ENCODE results near the gene SPOP. TPM values are rescaled to one million over a fixed set of nuclear protein-coding genes. Genes with fewer than 3 reads are reported as not detected.

The SPOP gene
- total and polyA plus RNA-seq, 2 experiments from 2014 or later: 13.9 to 18.6 TPM

DNA sequence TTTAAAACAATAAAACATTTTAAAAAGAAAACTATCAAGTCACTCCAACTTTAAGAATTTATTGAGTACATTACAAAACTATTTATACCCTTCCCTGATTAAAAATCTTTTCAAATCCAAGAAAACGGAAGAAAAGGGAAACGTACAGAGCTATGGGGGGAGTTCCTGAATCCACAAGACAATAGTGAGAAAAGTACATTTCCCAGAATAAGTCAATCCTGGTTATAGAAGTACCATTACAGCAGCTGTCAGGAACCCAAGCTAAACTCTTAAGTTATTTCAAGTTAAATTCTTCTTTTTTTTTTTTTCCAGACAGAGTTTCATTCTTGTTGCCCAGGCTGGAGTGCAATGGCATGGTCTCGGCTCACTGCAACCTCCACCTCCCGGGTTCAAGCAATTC, 45.7 kb downstream of the SPOP start:
- H3K36me3 ChIP-seq (ENCODE audit: insufficient read depth): no peaks in the 10 kb centered on the region
- H3K4me1 ChIP-seq (ENCODE audit: insufficient read depth): peaks cover 10% of the 10 kb centered on the region; the same call in 1 of the 2 replicates
- peaks cover 2% of the 10 kb centered on the region for H3K27me3 Mint-ChIP-seq (ENCODE audit: insufficient read depth, low read depth, poor library complexity)
- H3K27me3 ChIP-seq (ENCODE audit: insufficient read depth): no peaks in the 10 kb centered on the region
- H3K4me3 ChIP-seq: no peak overlapping the region
- H3K4me3 Mint-ChIP-seq: no peak overlapping the region
- H3K36me3 Mint-ChIP-seq (ENCODE audit: low read depth): no peaks in the 10 kb centered on the region
- no peak overlapping the region for H3K27ac ChIP-seq (ENCODE audit: low read depth)
- no peaks in the 10 kb centered on the region for H3F3A ChIP-seq (replicated peaks; ENCODE audit: low read depth)
- H3K27ac Mint-ChIP-seq: no peak overlapping the region
- no peak for DNase-seq (ENCODE audit: low spot score)
- no peak for ATAC-seq
- H4K20me1 ChIP-seq (replicated peaks; ENCODE audit: insufficient read depth): no peaks in the 10 kb centered on the region
- H3K9me2 ChIP-seq (ENCODE audit: insufficient read depth): no peaks in the 10 kb centered on the region
- H3K79me2 ChIP-seq (replicated peaks; ENCODE audit: insufficient read depth): peaks cover 16% of the 10 kb centered on the region
- no peak overlapping the region for H2AFZ ChIP-seq
- no peak overlapping the region for H3K4me2 ChIP-seq
- TF ChIP-seq CREB1 (CRISPR knock-in tag; IDR thresholded peaks at IDR 0.05; ENCODE audit: low read depth) (no peak), ZNF114 (CRISPR knock-in tag; IDR thresholded peaks at IDR 0.05) (no peak), JUNB (IDR thresholded peaks at IDR 0.05; ENCODE audit: unreplicated experiment) (no peak), ZNF331 (CRISPR knock-in tag; IDR thresholded peaks at IDR 0.05; ENCODE audit: low read depth) (no peak)
- TF ChIP-seq, protein P1, sequence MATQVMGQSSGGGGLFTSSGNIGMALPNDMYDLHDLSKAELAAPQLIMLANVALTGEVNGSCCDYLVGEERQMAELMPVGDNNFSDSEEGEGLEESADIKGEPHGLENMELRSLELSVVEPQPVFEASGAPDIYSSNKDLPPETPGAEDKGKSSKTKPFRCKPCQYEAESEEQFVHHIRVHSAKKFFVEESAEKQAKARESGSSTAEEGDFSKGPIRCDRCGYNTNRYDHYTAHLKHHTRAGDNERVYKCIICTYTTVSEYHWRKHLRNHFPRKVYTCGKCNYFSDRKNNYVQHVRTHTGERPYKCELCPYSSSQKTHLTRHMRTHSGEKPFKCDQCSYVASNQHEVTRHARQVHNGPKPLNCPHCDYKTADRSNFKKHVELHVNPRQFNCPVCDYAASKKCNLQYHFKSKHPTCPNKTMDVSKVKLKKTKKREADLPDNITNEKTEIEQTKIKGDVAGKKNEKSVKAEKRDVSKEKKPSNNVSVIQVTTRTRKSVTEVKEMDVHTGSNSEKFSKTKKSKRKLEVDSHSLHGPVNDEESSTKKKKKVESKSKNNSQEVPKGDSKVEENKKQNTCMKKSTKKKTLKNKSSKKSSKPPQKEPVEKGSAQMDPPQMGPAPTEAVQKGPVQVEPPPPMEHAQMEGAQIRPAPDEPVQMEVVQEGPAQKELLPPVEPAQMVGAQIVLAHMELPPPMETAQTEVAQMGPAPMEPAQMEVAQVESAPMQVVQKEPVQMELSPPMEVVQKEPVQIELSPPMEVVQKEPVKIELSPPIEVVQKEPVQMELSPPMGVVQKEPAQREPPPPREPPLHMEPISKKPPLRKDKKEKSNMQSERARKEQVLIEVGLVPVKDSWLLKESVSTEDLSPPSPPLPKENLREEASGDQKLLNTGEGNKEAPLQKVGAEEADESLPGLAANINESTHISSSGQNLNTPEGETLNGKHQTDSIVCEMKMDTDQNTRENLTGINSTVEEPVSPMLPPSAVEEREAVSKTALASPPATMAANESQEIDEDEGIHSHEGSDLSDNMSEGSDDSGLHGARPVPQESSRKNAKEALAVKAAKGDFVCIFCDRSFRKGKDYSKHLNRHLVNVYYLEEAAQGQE (IDR thresholded peaks at IDR 0.05; ENCODE audit: unreplicated experiment): no peak
- peaks cover 27% of the 10 kb centered on the region for H3K4me1 Mint-ChIP-seq
- no peaks in the 10 kb centered on the region for H3K9me3 Mint-ChIP-seq

DNA sequence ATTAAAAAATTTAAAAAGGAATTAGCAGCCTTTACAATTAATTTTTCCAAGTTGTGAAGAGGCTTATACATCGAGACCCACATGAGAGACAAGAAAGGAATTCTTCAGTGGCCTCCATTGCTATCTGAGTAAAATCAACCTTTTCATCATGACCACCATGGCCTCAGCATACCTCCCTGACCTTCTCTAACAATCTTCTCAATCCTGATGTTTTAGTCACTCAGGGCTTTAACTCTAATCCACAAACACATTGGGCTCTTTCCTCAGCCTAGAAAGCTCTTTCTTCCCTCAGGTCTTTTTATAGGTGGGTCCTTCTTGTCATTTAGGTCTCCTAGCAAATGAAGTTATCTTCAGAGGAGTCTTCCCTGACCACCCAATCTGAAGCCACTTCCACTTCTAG, 46.4 kb downstream of the SPOP start:
- no peak overlapping the region for H3K4me3 Mint-ChIP-seq
- no peaks in the 10 kb centered on the region for H3K9me3 Mint-ChIP-seq
- Histone ChIP-seq H3K27me3 (ENCODE audit: insufficient read depth) (no peaks in the 10 kb centered on the region), H3K79me2 (replicated peaks; ENCODE audit: insufficient read depth) (peaks cover 16% of the 10 kb centered on the region), H3K4me2 (no peak overlapping the region), H3K4me1 (ENCODE audit: insufficient read depth) (peaks cover 10% of the 10 kb centered on the region; the same call in 1 of the 2 replicates), H4K20me1 (replicated peaks; ENCODE audit: insufficient read depth) (no peaks in the 10 kb centered on the region), H2AFZ (no peak overlapping the region), H3K27ac (ENCODE audit: low read depth) (no peak overlapping the region), H3K9me2 (ENCODE audit: insufficient read depth) (no peaks in the 10 kb centered on the region), H3K36me3 (ENCODE audit: insufficient read depth) (no peaks in the 10 kb centered on the region), H3K4me3 (no peak overlapping the region), H3F3A (replicated peaks; ENCODE audit: low read depth) (no peaks in the 10 kb centered on the region)
- no peaks in the 10 kb centered on the region for H3K36me3 Mint-ChIP-seq (ENCODE audit: low read depth)
- no peak overlapping the region for H3K27ac Mint-ChIP-seq
- no peak for DNase-seq (ENCODE audit: low spot score)
- TF ChIP-seq NANOG (IDR thresholded peaks at IDR 0.05; ENCODE audit: borderline replicate concordance): no peak
- TF ChIP-seq POLR2AphosphoS5 (IDR thresholded peaks at IDR 0.05; ENCODE audit: low read depth): no peak
- TF ChIP-seq, protein P1 (IDR thresholded peaks at IDR 0.05; ENCODE audit: unreplicated experiment): no peak
- no peak for TF ChIP-seq ZNF114 (CRISPR knock-in tag; IDR thresholded peaks at IDR 0.05)
- TF ChIP-seq, protein P2, sequence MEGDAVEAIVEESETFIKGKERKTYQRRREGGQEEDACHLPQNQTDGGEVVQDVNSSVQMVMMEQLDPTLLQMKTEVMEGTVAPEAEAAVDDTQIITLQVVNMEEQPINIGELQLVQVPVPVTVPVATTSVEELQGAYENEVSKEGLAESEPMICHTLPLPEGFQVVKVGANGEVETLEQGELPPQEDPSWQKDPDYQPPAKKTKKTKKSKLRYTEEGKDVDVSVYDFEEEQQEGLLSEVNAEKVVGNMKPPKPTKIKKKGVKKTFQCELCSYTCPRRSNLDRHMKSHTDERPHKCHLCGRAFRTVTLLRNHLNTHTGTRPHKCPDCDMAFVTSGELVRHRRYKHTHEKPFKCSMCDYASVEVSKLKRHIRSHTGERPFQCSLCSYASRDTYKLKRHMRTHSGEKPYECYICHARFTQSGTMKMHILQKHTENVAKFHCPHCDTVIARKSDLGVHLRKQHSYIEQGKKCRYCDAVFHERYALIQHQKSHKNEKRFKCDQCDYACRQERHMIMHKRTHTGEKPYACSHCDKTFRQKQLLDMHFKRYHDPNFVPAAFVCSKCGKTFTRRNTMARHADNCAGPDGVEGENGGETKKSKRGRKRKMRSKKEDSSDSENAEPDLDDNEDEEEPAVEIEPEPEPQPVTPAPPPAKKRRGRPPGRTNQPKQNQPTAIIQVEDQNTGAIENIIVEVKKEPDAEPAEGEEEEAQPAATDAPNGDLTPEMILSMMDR (conservative IDR thresholded peaks at IDR 0.05; ENCODE audit: low read depth in 2 of 2): no peak
- TF ChIP-seq CREB1 (CRISPR knock-in tag; IDR thresholded peaks at IDR 0.05; ENCODE audit: low read depth): no peak
- peaks cover 2% of the 10 kb centered on the region for H3K27me3 Mint-ChIP-seq (ENCODE audit: insufficient read depth, low read depth, poor library complexity)
- ATAC-seq: no peak
- H3K4me1 Mint-ChIP-seq: peaks cover 27% of the 10 kb centered on the region

All from GM23338 (cell line).